Progenitor cell of endocrine pancreas (in vitro differentiated cells): ENCODE results near the gene CASK. TPM values are rescaled to one million over a fixed set of nuclear protein-coding genes. Genes with fewer than 3 reads are reported as not detected.
"Not testable (repeated sequence)": the region's sequence is repeated elsewhere in the genome, so short reads cannot be mapped to it uniquely, and the experiment has no call there.

Experiments
- DNase-seq: peaks from one replicate; pipeline ENCODE4 v3.0.0; 2021; ENCODE audit warnings: low spot score; ENCODE audit not compliant: unreplicated experiment
- H3K27ac Mint-ChIP-seq: 2 replicates; pipeline ENCODE4 v1.8.0; 2021; ENCODE audit warnings: mild to moderate bottlenecking, moderate library complexity, mixed read lengths
- H3K27me3 Mint-ChIP-seq: 2 replicates; pipeline ENCODE4 v1.8.0; 2021; ENCODE audit warnings: mixed read lengths
- H3K36me3 Mint-ChIP-seq: 2 replicates; pipeline ENCODE4 v1.8.0; 2022; ENCODE audit warnings: mixed read lengths; ENCODE audit not compliant: insufficient read depth
- H3K4me1 Mint-ChIP-seq: 2 replicates; pipeline ENCODE4 v1.8.0; 2021; ENCODE audit warnings: low read depth, mixed read lengths
- H3K4me3 Mint-ChIP-seq: 2 replicates; pipeline ENCODE4 v1.8.0; 2021; ENCODE audit warnings: low read depth, mild to moderate bottlenecking, moderate library complexity, mixed read lengths
- H3K9me3 Mint-ChIP-seq: 2 replicates; pipeline ENCODE4 v1.8.0; 2021; ENCODE audit warnings: low read depth, mixed read lengths
- CTCF ChIP-seq: fragments of 200-600 bp; sonication (generic); IDR thresholded peaks from one replicate; pipeline ENCODE4 v1.5.0; 2021; ENCODE audit warnings: antibody characterized with exemption, mild to moderate bottlenecking; ENCODE audit not compliant: unreplicated experiment
- total RNA-seq: library from RNA; stranded (reverse); gene quantifications from 2 replicates; pipeline ENCODE4 v1.2.1, GENCODE V29; 2021

CASK gene
- total RNA-seq, 1 donor from 2014 or later, result 68.3 TPM

GRCh38 chrX:41518127-41518840 is 405.1 kb downstream of the CASK start:
- Mint-ChIP-seq H3K4me1 (peaks cover 14% of the 10 kb centered on the region), H3K9me3 (peaks cover 7% of the 10 kb centered on the region), H3K4me3 (no peak overlapping the region), H3K27ac (peak overlapping the region; percentile 24), H3K27me3 (no peaks in the 10 kb centered on the region), H3K36me3 (peaks cover 3% of the 10 kb centered on the region)
- no peak for DNase-seq
- TF ChIP-seq CTCF, result no peak

- DNase-seq, result no peak
- Mint-ChIP-seq H3K27ac (no peak overlapping the region), H3K4me1 (peaks cover 9% of the 10 kb centered on the region), H3K9me3 (peaks cover 7% of the 10 kb centered on the region), H3K4me3 (no peak overlapping the region), H3K27me3 (no peaks in the 10 kb centered on the region), H3K36me3 (peaks cover 3% of the 10 kb centered on the region)
- no peak for TF ChIP-seq CTCF
These were observed 406.2 kb downstream of the CASK start for GRCh38 chrX:41516999-41517765.

- no peaks in the 10 kb centered on the region for H3K27me3 Mint-ChIP-seq
- H3K36me3 Mint-ChIP-seq, result peaks cover 3% of the 10 kb centered on the region
- no peak for DNase-seq
- no peak overlapping the region for H3K4me3 Mint-ChIP-seq
- H3K27ac Mint-ChIP-seq, result no peak overlapping the region
- H3K4me1 Mint-ChIP-seq, result peaks cover 7% of the 10 kb centered on the region
- peaks cover 7% of the 10 kb centered on the region for H3K9me3 Mint-ChIP-seq
- no peak for TF ChIP-seq CTCF
These were observed 406.9 kb downstream of the CASK start for GRCh38 chrX:41516456-41516855.

- Mint-ChIP-seq H3K27ac (no peak overlapping the region), H3K9me3 (peaks cover 4% of the 10 kb centered on the region), H3K27me3 (no peaks in the 10 kb centered on the region), H3K36me3 (peaks cover 3% of the 10 kb centered on the region), H3K4me3 (no peak overlapping the region), H3K4me1 (peaks cover 5% of the 10 kb centered on the region)
- TF ChIP-seq CTCF, result no peak
- no peak for DNase-seq
These were observed 408.0 kb downstream of the CASK start for GRCh38 chrX:41515376-41515775.

- TF ChIP-seq CTCF, result no peak
- DNase-seq, result no peak
- H3K9me3 Mint-ChIP-seq, result peaks cover 4% of the 10 kb centered on the region
- no peaks in the 10 kb centered on the region for H3K27me3 Mint-ChIP-seq
- H3K36me3 Mint-ChIP-seq, result no peaks in the 10 kb centered on the region
- peaks cover 5% of the 10 kb centered on the region for H3K4me1 Mint-ChIP-seq
- H3K4me3 Mint-ChIP-seq, result no peak overlapping the region
- no peak overlapping the region for H3K27ac Mint-ChIP-seq
These were observed 409.2 kb downstream of the CASK start for GRCh38 chrX:41514179-41514578.

GRCh38 chrX:41512853-41513252 is 410.5 kb downstream of the CASK start:
- DNase-seq, H3K27me3 Mint-ChIP-seq, H3K27ac Mint-ChIP-seq, H3K4me3 Mint-ChIP-seq, H3K36me3 Mint-ChIP-seq, H3K4me1 Mint-ChIP-seq, H3K9me3 Mint-ChIP-seq: not testable (repeated sequence)
